GM15510 (cell line): ENCODE measurements around the gene SERINC5.

Source experiments
- POLR2A ChIP-seq: IDR thresholded peaks from 3 replicates; pipeline ENCODE4 v1.6.1; 2011; ENCODE audit warnings: borderline replicate concordance; ENCODE audit not compliant: insufficient read length; ENCODE audit errors: extremely low read depth

The SERINC5 gene

GRCh38 chr5:80238778-80239679, 16.8 kb downstream of the SERINC5 start:
- TF ChIP-seq POLR2A, result no peak

GRCh38 chr5:80238097-80238496, 17.8 kb downstream of the SERINC5 start:
- no peak for TF ChIP-seq POLR2A

- TF ChIP-seq POLR2A, result no peak
These were observed 18.6 kb downstream of the SERINC5 start for GRCh38 chr5:80237243-80237642.

- no peak for TF ChIP-seq POLR2A
These were observed 21.5 kb downstream of the SERINC5 start for GRCh38 chr5:80234116-80234948.

- no peak for TF ChIP-seq POLR2A
These were observed 24.2 kb downstream of the SERINC5 start for GRCh38 chr5:80231693-80232092.

- no peak for TF ChIP-seq POLR2A
These were observed 24.6 kb downstream of the SERINC5 start for GRCh38 chr5:80231243-80231642.

- no peak for TF ChIP-seq POLR2A
These were observed 25.4 kb downstream of the SERINC5 start for GRCh38 chr5:80230269-80230992.

GRCh38 chr5:80229902-80230255, 26.0 kb downstream of the SERINC5 start:
- TF ChIP-seq POLR2A, result no peak

- TF ChIP-seq POLR2A, result no peak
These were observed 27.8 kb downstream of the SERINC5 start for GRCh38 chr5:80227979-80228596.

GRCh38 chr5:80225934-80226326, 29.9 kb downstream of the SERINC5 start:
- TF ChIP-seq POLR2A, result no peak

GRCh38 chr5:80225189-80225933, 30.5 kb downstream of the SERINC5 start:
- TF ChIP-seq POLR2A, result no peak

GRCh38 chr5:80223561-80223960, 32.3 kb downstream of the SERINC5 start:
- no peak for TF ChIP-seq POLR2A

GRCh38 chr5:80220245-80220897, 35.5 kb downstream of the SERINC5 start:
- TF ChIP-seq POLR2A, result no peak
